Activated naive CD4-positive, alpha-beta T cell treated with anti-CD3 and anti-CD28 coated beads for 36 hours (primary cell): Measurements from ENCODE around the gene BEST1. TPM values are rescaled to one million over a fixed set of nuclear protein-coding genes. Genes with fewer than 3 reads are reported as not detected.

Experiments
- CTCF ChIA-PET: fragments of 350-600 bp; sonication (Branson Sonifier 250); formaldehyde crosslinking; loops from one replicate; lab custom pipeline; 2021; ENCODE audit warnings: antibody characterized with exemption; lab: Charles Lee
- DNase-seq: peaks from one replicate; pipeline ENCODE4 v3.0.0-alpha.2; 2020
- H3K27ac Mint-ChIP-seq: one replicate; pipeline ENCODE4 v1.8.0; 2021; ENCODE audit warnings: mild to moderate bottlenecking, mixed read lengths
- H3K27me3 Mint-ChIP-seq: one replicate; pipeline ENCODE4 v1.8.0; 2021; ENCODE audit warnings: low read depth, mixed read lengths
- H3K36me3 Mint-ChIP-seq: one replicate; pipeline ENCODE4 v1.8.0; 2021; ENCODE audit warnings: low read depth, mixed read lengths
- H3K4me1 Mint-ChIP-seq: one replicate; pipeline ENCODE4 v1.8.0; 2021; ENCODE audit warnings: low read depth, mixed read lengths
- H3K4me3 Mint-ChIP-seq: one replicate; pipeline ENCODE4 v1.8.0; 2021; ENCODE audit warnings: mild to moderate bottlenecking, moderate library complexity, mixed read lengths
- H3K9me3 Mint-ChIP-seq: one replicate; pipeline ENCODE4 v1.8.0; 2021; ENCODE audit warnings: mixed read lengths
- intact Hi-C: fragments of 100-400 bp; cut with micrococcal nuclease; formaldehyde crosslinking; loops from one replicate; pipeline ENCODE4 v1.15.1; 2023
- total RNA-seq, 2 experiments: library from RNA; stranded (reverse); gene quantifications; one replicate each; pipeline ENCODE4 v1.2.3, GENCODE V29; 2021

Gene BEST1
- total RNA-seq: under 1 TPM; 0.45 to 0.49 TPM

DNA sequence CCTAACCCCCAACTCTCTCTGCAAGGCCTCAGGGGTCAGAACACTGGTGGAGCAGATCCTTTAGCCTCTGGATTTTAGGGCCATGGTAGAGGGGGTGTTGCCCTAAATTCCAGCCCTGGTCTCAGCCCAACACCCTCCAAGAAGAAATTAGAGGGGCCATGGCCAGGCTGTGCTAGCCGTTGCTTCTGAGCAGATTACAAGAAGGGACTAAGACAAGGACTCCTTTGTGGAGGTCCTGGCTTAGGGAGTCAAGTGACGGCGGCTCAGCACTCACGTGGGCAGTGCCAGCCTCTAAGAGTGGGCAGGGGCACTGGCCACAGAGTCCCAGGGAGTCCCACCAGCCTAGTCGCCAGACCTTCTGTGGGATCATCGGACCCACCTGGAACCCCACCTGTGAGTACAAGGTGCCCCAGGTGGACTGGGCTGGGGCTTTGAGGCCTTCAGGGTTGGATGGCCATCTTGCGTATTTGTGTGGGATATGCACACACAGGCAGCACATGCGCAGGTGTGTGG is at the start of gene BEST1:
BEST1 (plus strand) TSS at position 317 of the 513 bp plus-strand sequence. CDS start 1,456 bp downstream, outside the sequence.
- CTCF ChIA-PET: interaction anchor here (0.6 to 9.5 kb wide), 7 partner anchors 11 to 1080 kb away, joined by 3 to 105 read pairs (median 5); no protein-coding TSS in a partner anchor
- Mint-ChIP-seq H3K27me3 (peaks cover 7% of the 10 kb centered on the region), H3K36me3 (no peaks in the 10 kb centered on the region), H3K27ac (no peak within 1 kb of the TSS), H3K4me1 (peaks cover 9% of the 10 kb centered on the region), H3K4me3 (no peak within 1 kb of the TSS), H3K9me3 (no peaks in the 10 kb centered on the region)
- intact Hi-C loops: no loop called here
- no peak for DNase-seq

DNA sequence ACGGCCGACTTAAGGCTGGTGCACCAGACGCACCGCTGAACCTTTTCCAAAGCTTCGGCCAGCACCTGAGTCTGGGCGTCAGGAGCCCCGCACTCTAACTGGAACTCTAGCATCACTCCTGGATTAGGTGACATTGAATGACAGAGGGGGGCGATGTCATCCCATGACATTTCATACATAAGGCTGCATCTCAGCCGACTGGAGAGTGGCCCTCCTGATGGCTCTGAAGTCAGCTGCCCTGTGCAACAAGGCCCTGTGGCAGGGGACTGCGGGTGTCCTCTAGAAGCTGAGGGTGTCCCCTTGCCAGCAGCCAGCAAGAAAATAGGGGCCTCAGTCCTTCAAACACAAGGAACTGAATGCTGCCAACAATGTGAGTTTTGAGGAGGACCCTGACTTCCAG is 48.8 kb upstream of the BEST1 start:
- CTCF ChIA-PET: interaction anchor here (0.7 to 10.5 kb wide), 7 partner anchors 8 to 207 kb away, joined by 3 to 270 read pairs (median 3); no protein-coding TSS in a partner anchor
- peaks cover 4% of the 10 kb centered on the region for H3K4me1 Mint-ChIP-seq
- no peak overlapping the region for H3K4me3 Mint-ChIP-seq
- DNase-seq: no peak
- H3K36me3 Mint-ChIP-seq: no peaks in the 10 kb centered on the region
- intact Hi-C loops: no loop called here
- H3K27me3 Mint-ChIP-seq: no peaks in the 10 kb centered on the region
- H3K27ac Mint-ChIP-seq: no peak overlapping the region
- no peaks in the 10 kb centered on the region for H3K9me3 Mint-ChIP-seq

DNA sequence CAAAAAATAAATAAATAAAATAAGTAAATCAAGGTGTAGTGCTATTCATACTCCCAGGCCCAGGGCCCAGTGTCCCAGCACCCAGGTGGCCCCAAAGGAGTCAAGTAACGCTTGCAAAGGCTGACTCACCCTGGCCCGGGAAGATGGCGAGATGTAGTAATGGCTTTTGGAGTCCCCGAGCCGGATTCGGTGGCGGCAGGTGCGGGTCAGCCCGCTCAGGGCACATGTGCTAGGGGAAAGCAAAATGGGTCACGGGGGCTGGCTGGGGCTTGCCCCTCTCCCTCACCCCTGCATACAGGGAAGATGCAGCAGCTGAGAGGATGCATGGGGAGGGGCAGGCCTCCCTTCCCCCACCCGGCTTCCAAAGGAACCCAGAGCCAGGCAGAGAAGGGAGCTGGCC is 47.8 kb upstream of the BEST1 start:
- intact Hi-C loops: no loop called here
- CTCF ChIA-PET: interaction anchor here (7.7 to 10.5 kb wide), 3 partner anchors 44 to 206 kb away, joined by 109 to 270 read pairs (median 132); no protein-coding TSS in a partner anchor
- H3K4me1 Mint-ChIP-seq: peaks cover 4% of the 10 kb centered on the region
- no peaks in the 10 kb centered on the region for H3K27me3 Mint-ChIP-seq
- no peak overlapping the region for H3K27ac Mint-ChIP-seq
- H3K36me3 Mint-ChIP-seq: no peaks in the 10 kb centered on the region
- H3K4me3 Mint-ChIP-seq: no peak overlapping the region
- no peaks in the 10 kb centered on the region for H3K9me3 Mint-ChIP-seq
- no peak for DNase-seq

DNA sequence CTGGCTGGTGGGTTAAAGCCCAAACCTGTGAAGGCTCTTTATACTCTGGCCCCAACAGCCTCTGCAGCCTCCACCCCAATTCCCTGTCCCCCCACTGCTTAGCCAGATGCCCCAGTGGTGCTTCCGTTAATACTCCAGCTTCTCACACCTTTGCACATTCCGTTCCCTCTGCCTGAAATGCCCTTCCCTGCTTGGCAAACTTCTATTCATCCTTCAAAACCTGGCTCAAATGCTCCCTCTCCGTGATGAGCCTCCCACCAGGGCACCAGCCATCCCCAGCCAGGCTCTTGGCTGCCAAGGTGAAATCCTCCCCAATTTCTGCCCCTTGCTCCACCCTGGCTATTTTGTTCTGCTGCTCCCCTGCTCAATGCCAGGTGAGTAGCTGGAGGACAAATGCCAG is 46.3 kb upstream of the BEST1 start:
- intact Hi-C loops: no loop called here
- no peak overlapping the region for H3K27ac Mint-ChIP-seq
- H3K9me3 Mint-ChIP-seq: no peaks in the 10 kb centered on the region
- H3K36me3 Mint-ChIP-seq: no peaks in the 10 kb centered on the region
- no peak overlapping the region for H3K4me3 Mint-ChIP-seq
- H3K4me1 Mint-ChIP-seq: peaks cover 4% of the 10 kb centered on the region
- no peak for DNase-seq
- CTCF ChIA-PET: interaction anchor here (1.1 to 10.5 kb wide), 5 partner anchors 12 to 203 kb away, joined by 3 to 270 read pairs (median 6); no protein-coding TSS in a partner anchor
- no peaks in the 10 kb centered on the region for H3K27me3 Mint-ChIP-seq

DNA sequence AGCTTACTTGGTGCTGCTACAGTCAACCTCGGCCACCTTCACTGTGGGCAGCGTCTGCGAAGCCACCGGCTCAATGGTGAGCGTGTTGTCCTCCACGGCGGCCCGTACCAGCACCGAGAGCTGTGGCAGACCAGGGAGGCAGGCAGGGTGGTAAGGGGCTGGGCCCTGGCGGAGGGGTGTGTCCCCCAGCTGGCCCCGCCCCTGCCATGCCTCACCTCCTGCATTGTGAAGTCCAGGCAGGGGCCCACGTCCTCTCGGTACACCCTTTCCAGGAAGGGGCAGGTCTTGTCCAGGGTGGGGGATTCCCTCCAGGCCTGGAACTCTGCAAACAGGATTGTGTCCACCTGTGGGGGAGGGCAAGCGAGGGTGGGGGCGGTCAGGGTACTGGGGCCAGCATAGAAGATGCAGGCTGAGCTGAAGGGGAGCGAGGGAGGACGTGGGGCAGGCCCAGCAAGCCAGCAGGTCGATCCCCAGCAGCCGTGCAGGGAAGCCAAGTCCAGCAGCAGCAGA is 45.6 kb upstream of the BEST1 start:
- DNase-seq: peak; percentile 32
- Mint-ChIP-seq H3K9me3 (no peaks in the 10 kb centered on the region), H3K36me3 (no peaks in the 10 kb centered on the region), H3K27ac (no peak overlapping the region), H3K4me1 (no peaks in the 10 kb centered on the region), H3K4me3 (no peak overlapping the region), H3K27me3 (no peaks in the 10 kb centered on the region)
- intact Hi-C loops: no loop called here
- CTCF ChIA-PET: interaction anchor here (1.1 to 10.5 kb wide), 5 partner anchors 11 to 203 kb away, joined by 3 to 270 read pairs (median 6); no protein-coding TSS in a partner anchor

DNA sequence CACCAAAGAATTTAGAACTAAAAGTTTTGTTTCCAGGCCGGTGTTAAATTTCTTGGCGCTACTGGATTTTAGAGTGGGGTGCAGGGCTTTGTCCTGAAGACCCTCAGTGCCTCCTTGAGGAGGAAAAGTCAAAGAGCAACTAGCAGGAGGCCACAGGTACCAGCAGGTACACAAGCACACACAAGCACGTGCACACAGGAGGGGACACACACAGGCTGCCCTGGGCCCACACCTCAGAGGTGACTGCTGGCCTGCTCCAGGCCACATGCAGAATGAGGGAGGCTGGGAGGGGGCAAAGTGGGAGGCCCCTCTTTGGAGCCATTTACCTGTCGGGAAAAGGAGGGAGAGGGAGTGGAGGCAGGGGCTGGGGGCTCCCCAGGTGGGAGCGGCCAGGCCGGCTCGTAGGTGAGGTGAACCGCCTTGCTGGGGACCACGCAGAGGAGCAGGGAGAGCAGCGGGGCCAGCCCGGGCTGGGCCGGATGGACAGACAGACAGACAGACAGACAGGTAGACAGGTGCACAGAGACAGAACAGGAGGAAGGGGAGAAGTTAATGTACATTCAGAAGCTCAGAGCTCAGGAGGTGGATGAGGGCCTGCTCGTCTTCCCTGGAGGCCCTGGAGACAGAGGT is 45.0 kb upstream of the BEST1 start:
- CTCF ChIA-PET: interaction anchor here (1.1 to 10.5 kb wide), 5 partner anchors 10 to 202 kb away, joined by 3 to 270 read pairs (median 6); no protein-coding TSS in a partner anchor
- Mint-ChIP-seq H3K27me3 (no peaks in the 10 kb centered on the region), H3K9me3 (no peaks in the 10 kb centered on the region), H3K4me1 (no peaks in the 10 kb centered on the region), H3K36me3 (no peaks in the 10 kb centered on the region), H3K27ac (no peak overlapping the region), H3K4me3 (no peak overlapping the region)
- no peak for DNase-seq
- intact Hi-C loops: no loop called here

DNA sequence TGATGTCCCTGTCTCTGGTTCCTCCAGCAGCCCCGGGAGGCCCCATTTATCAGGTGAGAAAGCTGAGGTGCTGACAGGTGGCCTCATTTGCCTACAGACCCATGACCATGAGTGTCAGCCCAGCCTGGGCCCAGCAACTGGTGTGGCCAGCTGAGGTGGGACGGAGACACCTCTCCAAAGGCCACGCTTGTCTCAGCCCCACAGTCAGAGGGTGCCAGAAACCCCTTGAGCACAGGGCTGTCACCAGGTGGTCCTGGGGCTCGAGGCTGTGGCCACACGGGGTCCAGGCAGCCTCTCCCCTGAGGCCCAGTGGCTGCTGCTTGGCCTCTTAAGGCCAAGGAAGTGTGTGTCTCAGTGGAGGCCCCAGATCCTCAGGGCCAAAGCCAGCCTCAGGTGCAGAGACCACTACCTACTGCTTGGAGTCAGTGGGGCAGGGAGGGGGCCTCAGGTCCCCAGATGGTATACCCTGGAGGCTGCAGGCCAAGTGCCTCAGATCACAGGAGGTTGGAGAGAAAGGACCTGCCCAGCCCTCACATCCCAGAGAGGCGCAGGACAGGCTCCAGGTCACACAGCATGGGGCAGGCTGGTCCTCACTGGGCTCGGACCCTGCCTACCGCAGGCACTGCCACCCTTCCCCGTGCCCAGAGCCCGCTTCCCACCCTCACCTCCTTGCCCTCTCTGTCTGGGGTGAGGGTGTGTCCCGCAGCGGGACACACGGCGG is 44.2 kb upstream of the BEST1 start:
- Mint-ChIP-seq H3K27me3 (no peaks in the 10 kb centered on the region), H3K4me1 (no peaks in the 10 kb centered on the region), H3K4me3 (no peak overlapping the region), H3K9me3 (no peaks in the 10 kb centered on the region), H3K36me3 (no peaks in the 10 kb centered on the region), H3K27ac (no peak overlapping the region)
- CTCF ChIA-PET: interaction anchor here (1.1 kb wide), 1 partner anchor 176 kb away, joined by 3 read pairs; no protein-coding TSS in a partner anchor
- intact Hi-C loops: no loop called here
- no peak for DNase-seq

DNA sequence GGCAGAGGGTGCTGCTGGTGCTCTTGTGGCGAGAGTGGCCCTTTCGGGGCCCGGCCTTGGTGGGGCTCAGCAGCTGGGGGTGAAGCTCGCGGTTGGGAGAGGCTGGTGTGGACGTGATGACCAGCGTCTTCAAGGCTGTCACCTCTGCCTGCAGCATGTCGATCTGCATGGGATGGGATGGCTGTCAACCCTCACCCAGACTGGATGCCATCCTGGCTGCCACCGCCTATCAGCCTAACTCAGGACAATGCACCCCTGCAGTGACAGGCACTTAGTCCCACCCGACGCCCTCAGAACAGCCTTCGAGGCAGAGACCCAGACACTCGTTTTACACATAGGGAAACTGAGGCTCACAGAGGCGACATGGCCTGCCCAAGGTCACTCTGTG is 43.6 kb upstream of the BEST1 start:
- CTCF ChIA-PET: interaction anchor here (1.3 kb wide), 1 partner anchor 7 kb away, joined by 5 read pairs; no protein-coding TSS in a partner anchor
- Mint-ChIP-seq H3K9me3 (no peaks in the 10 kb centered on the region), H3K27ac (no peak overlapping the region), H3K4me3 (no peak overlapping the region), H3K27me3 (no peaks in the 10 kb centered on the region), H3K36me3 (no peaks in the 10 kb centered on the region), H3K4me1 (no peaks in the 10 kb centered on the region)
- intact Hi-C loops: no loop called here
- DNase-seq: no peak

DNA sequence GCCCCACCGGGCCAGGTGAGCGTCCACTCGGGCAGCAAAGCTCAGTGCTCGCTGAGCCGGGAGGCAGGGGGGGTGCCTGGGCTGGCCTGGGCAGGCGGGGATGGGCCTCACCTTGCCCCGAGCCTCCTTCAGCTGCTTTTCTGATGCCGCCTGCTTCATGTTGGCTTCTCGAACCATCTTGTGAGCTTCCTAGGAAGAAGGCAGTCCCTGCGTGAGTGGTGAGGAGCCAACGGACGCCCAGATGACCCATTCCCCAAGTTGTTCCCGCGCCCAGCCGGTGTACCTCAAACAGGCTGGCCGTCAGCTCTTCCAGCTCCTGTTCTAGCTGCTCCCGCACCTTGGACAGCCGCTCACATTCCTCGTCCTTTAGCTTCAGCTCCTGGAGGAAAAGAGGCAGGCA is 42.9 kb upstream of the BEST1 start:
- no peaks in the 10 kb centered on the region for H3K9me3 Mint-ChIP-seq
- CTCF ChIA-PET: interaction anchor here (1.3 to 1.4 kb wide), 3 partner anchors 8 to 175 kb away, joined by 5 to 7 read pairs (median 5); no protein-coding TSS in a partner anchor
- intact Hi-C loops: no loop called here
- no peak overlapping the region for H3K4me3 Mint-ChIP-seq
- no peak overlapping the region for H3K27ac Mint-ChIP-seq
- DNase-seq: no peak
- H3K36me3 Mint-ChIP-seq: no peaks in the 10 kb centered on the region
- H3K27me3 Mint-ChIP-seq: no peaks in the 10 kb centered on the region
- no peaks in the 10 kb centered on the region for H3K4me1 Mint-ChIP-seq

DNA sequence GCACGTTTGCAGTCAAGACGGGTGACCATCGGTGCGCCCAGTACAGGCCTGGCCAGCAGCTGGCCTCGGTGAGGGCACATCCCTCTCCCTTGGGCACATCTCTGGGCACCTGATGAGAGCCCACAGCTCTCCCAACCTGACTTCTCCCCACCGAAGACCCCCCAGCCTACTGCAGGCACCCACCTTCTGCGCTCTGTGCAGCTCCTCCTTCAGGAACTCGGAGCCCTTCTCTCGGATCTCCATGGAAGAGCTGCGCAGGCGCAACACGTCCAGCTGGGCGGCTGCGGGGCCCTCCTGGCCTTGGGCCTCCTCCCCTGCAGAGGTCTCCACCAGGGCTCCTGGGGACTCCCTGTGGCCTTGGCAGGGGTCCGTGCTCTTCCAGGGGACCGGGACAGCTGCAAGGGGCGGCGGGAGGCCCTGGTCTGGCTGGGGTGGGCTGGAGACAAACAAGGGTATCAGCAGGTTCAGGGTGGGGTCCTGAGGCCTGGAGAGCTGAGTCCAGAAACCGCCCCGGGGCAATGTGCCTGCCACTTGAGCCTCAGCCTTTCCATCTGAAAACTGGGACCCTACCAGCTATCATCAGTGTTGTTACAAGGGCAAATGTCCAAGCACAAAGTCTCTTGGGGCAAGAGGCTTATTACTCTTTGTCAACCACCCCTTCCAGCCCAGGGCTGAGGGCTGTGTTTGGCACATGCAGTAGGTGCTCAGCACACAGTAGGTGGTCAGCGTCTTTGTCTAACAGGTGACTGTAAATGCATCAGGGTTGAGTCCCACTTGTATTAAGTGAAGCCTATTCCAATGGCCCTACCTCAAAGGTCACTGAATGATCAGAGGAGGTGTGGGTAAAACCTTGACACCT is 42.1 kb upstream of the BEST1 start:
- intact Hi-C loops: no loop called here
- no peak for DNase-seq
- Mint-ChIP-seq H3K4me3 (no peak overlapping the region), H3K4me1 (no peaks in the 10 kb centered on the region), H3K27ac (no peak overlapping the region), H3K9me3 (no peaks in the 10 kb centered on the region), H3K36me3 (no peaks in the 10 kb centered on the region), H3K27me3 (peaks cover 3% of the 10 kb centered on the region)
- CTCF ChIA-PET: interaction anchor here (0.6 to 1.4 kb wide), 5 partner anchors 9 to 174 kb away, joined by 3 to 7 read pairs (median 5); no protein-coding TSS in a partner anchor

DNA sequence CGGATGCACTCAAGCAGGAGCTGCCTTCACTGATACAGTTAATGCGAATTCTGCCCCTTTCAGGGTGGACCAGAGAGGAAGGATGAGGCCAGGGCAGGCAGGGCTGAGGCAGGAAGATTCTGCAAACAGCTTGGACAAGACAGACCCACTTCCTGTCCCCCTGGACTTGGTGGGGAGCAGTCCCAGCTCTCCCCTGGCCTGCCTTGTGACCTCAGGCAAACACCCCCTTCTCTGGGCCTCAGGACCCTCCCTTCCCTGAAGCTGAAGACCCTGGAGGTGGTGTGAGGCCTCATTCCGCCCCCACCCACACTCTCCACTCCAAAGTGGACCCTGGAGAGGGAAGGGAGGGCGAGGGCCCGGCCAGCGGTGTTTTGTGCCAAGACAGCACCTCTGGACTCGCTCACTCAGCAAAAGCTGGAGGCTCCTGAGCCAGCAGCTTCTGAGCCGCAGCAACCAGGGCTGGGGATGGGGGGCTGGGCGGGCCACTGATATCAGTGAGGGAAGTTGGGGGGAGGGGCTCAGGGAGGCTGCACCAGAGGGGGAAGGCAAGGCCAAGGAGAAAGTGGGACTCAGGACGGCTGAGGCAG is 41.3 kb upstream of the BEST1 start:
- Mint-ChIP-seq H3K36me3 (no peaks in the 10 kb centered on the region), H3K4me3 (no peak overlapping the region), H3K27ac (no peak overlapping the region), H3K27me3 (peaks cover 4% of the 10 kb centered on the region), H3K4me1 (no peaks in the 10 kb centered on the region), H3K9me3 (no peaks in the 10 kb centered on the region)
- intact Hi-C loops: no loop called here
- CTCF ChIA-PET: interaction anchor here (1.2 to 1.3 kb wide), 2 partner anchors 9 to 11 kb away, joined by 3 to 4 read pairs; no protein-coding TSS in a partner anchor
- no peak for DNase-seq
